NCI-H526 (cell line): Measurements from ENCODE around the gene RGPD8.
"Not testable (repeated sequence)": the region's sequence is repeated elsewhere in the genome, so short reads cannot be mapped to it uniquely, and the experiment has no call there.

Experiments
- DNase-seq, 2 experiments: peaks; one replicate each; lab custom pipeline; 2025; lab: John Stamatoyannopoulos, UW

RGPD8 gene

GRCh38 chr2:112433480-112433879 lies at the start of gene RGPD8:
Gene RGPD8 (minus strand): TSS chr2:112433645. CDS start chr2:112433453, 192 bp downstream.
- DNase-seq = not testable (repeated sequence)

GRCh38 chr2:112483042-112483473 lies 49.6 kb upstream of the RGPD8 start:
- peak; percentile 38 to 64 for DNase-seq

GRCh38 chr2:112482309-112483041 lies 49.0 kb upstream of the RGPD8 start:
- DNase-seq = peak; percentile 20 to 74

- peak; percentile 36 to 89 for DNase-seq
These were observed 48.2 kb upstream of the RGPD8 start, which contains the start of gene TTL for GRCh38 chr2:112481528-112482233. Gene TTL (plus strand): TSS chr2:112482156. CDS start chr2:112482345, 189 bp downstream.

- peak; percentile 63 to 90 for DNase-seq
These were observed 47.6 kb upstream of the RGPD8 start for GRCh38 chr2:112481050-112481527.

GRCh38 chr2:112480530-112481049 lies 47.1 kb upstream of the RGPD8 start:
- peak in 1 of 2 experiments; percentile 43 for DNase-seq

GRCh38 chr2:112476434-112476833 lies 43.0 kb upstream of the RGPD8 start:
- no peak for DNase-seq

GRCh38 chr2:112474844-112475486 lies 41.5 kb upstream of the RGPD8 start:
- no peak for DNase-seq

- DNase-seq = no peak
These were observed 39.3 kb upstream of the RGPD8 start for GRCh38 chr2:112472547-112473263.

- no peak for DNase-seq
These were observed 31.9 kb upstream of the RGPD8 start for GRCh38 chr2:112465382-112465781.

GRCh38 chr2:112463256-112463655 lies 29.8 kb upstream of the RGPD8 start:
- DNase-seq = no peak

- no peak for DNase-seq
These were observed 28.7 kb upstream of the RGPD8 start for GRCh38 chr2:112462178-112462577.

GRCh38 chr2:112459372-112459771 lies 25.9 kb upstream of the RGPD8 start:
- DNase-seq = no peak

GRCh38 chr2:112454586-112454985 lies 21.1 kb upstream of the RGPD8 start:
- no peak for DNase-seq

- no peak for DNase-seq
These were observed 17.9 kb upstream of the RGPD8 start for GRCh38 chr2:112451317-112451716.

- DNase-seq = no peak
These were observed 16.4 kb upstream of the RGPD8 start for GRCh38 chr2:112449854-112450253.

GRCh38 chr2:112444256-112444655 lies 10.8 kb upstream of the RGPD8 start:
- DNase-seq = not testable (repeated sequence)

- not testable (repeated sequence) for DNase-seq
These were observed 5.3 kb upstream of the RGPD8 start for GRCh38 chr2:112438603-112439261.

- DNase-seq = not testable (repeated sequence)
These were observed 4.0 kb upstream of the RGPD8 start for GRCh38 chr2:112437405-112437831.

- DNase-seq = not testable (repeated sequence)
These were observed 3.5 kb upstream of the RGPD8 start for GRCh38 chr2:112436993-112437392.
